BLaER1 treated with 17β-estradiol and CSF1 and Interleukin-3, amounts not matched to agents 10 nM and 100 nM (cell line): ENCODE data around the gene PGLYRP3.
"Not testable (repeated sequence)": the region's sequence is repeated elsewhere in the genome, so short reads cannot be mapped to it uniquely, and the experiment has no call there.

Experiments
- H3K27ac ChIP-seq, 11 experiments: shearing (Covaris generic); formaldehyde crosslinking; 2 replicates each; pipeline ENCODE4 v1.8.1; 2022
- H3K27me3 ChIP-seq, 11 experiments: shearing (Covaris generic); formaldehyde crosslinking; 2 replicates each; pipeline ENCODE4 v1.8.1; 2022
- H3K36me3 ChIP-seq, 11 experiments: shearing (Covaris generic); formaldehyde crosslinking; 2 replicates each; pipeline ENCODE4 v1.8.1; 2022
- H3K4me1 ChIP-seq, 10 experiments: shearing (Covaris generic); formaldehyde crosslinking; 2 replicates each; pipeline ENCODE4 v1.8.1; 2022
- H3K4me2 ChIP-seq, 11 experiments: shearing (Covaris generic); formaldehyde crosslinking; 2 replicates each; pipeline ENCODE4 v1.8.1; 2022
- H3K4me3 ChIP-seq, 10 experiments: shearing (Covaris generic); formaldehyde crosslinking; 2 replicates each; pipeline ENCODE4 v1.8.1; 2022
- H3K9ac ChIP-seq, 11 experiments: shearing (Covaris generic); formaldehyde crosslinking; 2 replicates each; pipeline ENCODE4 v1.8.1; 2022
- H3K9me3 ChIP-seq, 11 experiments: shearing (Covaris generic); formaldehyde crosslinking; replicated peaks in 1 of 11; 2 replicates each; pipeline ENCODE4 v1.8.1; 2022
- H4K20me1 ChIP-seq, 11 experiments: shearing (Covaris generic); formaldehyde crosslinking; 2 replicates each; pipeline ENCODE4 v1.8.1; 2022
- Cebpa-rat ChIP-seq, 11 experiments: shearing (Covaris generic); IDR thresholded peaks; 2 replicates each; pipeline ENCODE4 v1.8.1; 2022

Gene PGLYRP3

GRCh38 chr1:153340356-153340755, 27.6 kb upstream of the PGLYRP3 start:
- Histone ChIP-seq H3K27me3 (no peaks in the 10 kb centered on the region; a peak in 1 of 22 replicates), H3K9me3 (peaks cover 0 to 25% (median 14%) of the 10 kb centered on the region in 11 experiments; a peak in 9 of 22 replicates), H3K9ac (no peak overlapping the region), H3K4me1 (peaks cover 62 to 80% (median 66%) of the 10 kb centered on the region in 10 experiments), H3K4me2 (peak overlapping the region; percentile 59 to 90 (median 82)), H3K27ac (peak overlapping the region in 3 of 11 experiments; percentile 4 to 48 (median 8); a peak in 2 of 22 replicates), H3K4me3 (peak overlapping the region in 1 of 10 experiments; percentile 8; a peak in 1 of 20 replicates), H3K36me3 (no peaks in the 10 kb centered on the region), H4K20me1 (peaks cover 0 to 4% (median 0%) of the 10 kb centered on the region in 11 experiments; a peak in 2 of 22 replicates)
- TF ChIP-seq Cebpa-rat (IDR thresholded peaks at IDR 0.05): no peak

GRCh38 chr1:153339802-153340201, 27.1 kb upstream of the PGLYRP3 start:
- no peaks in the 10 kb centered on the region for H3K36me3 ChIP-seq
- peak overlapping the region in 3 of 10 experiments; percentile 3 to 17 (median 8); a peak in 1 of 20 replicates for H3K4me3 ChIP-seq
- H3K4me1 ChIP-seq: peaks cover 57 to 74% (median 61%) of the 10 kb centered on the region in 10 experiments
- H3K9me3 ChIP-seq: peaks cover 0 to 25% (median 14%) of the 10 kb centered on the region in 11 experiments; a peak in 9 of 22 replicates
- H3K27me3 ChIP-seq: no peaks in the 10 kb centered on the region; a peak in 1 of 22 replicates
- peak overlapping the region in 3 of 11 experiments; percentile 4 to 48 (median 8); a peak in 2 of 22 replicates for H3K27ac ChIP-seq
- peak overlapping the region in 1 of 11 experiments; percentile 21; a peak in 1 of 22 replicates for H3K9ac ChIP-seq
- H4K20me1 ChIP-seq: no peaks in the 10 kb centered on the region
- peak overlapping the region; percentile 59 to 90 (median 82) for H3K4me2 ChIP-seq
- no peak for TF ChIP-seq Cebpa-rat (IDR thresholded peaks at IDR 0.05)

GRCh38 chr1:153337980-153338853, 25.5 kb upstream of the PGLYRP3 start:
- Histone ChIP-seq H3K9ac (no peak overlapping the region), H3K27me3 (no peaks in the 10 kb centered on the region; a peak in 1 of 22 replicates), H3K4me3 (no peak overlapping the region), H3K27ac (no peak overlapping the region), H4K20me1 (no peaks in the 10 kb centered on the region), H3K36me3 (no peaks in the 10 kb centered on the region), H3K4me1 (peaks cover 41 to 58% (median 45%) of the 10 kb centered on the region in 10 experiments), H3K4me2 (peak overlapping the region; percentile 59 to 90 (median 82)), H3K9me3 (peaks cover 0 to 28% (median 14%) of the 10 kb centered on the region in 11 experiments; a peak in 11 of 22 replicates)
- TF ChIP-seq Cebpa-rat (IDR thresholded peaks at IDR 0.05): no peak

- Histone ChIP-seq H3K9me3 (peaks cover 11 to 41% (median 28%) of the 10 kb centered on the region in 11 experiments), H3K9ac (no peak overlapping the region), H3K27me3 (no peaks in the 10 kb centered on the region), H3K4me3 (no peak overlapping the region), H3K27ac (no peak overlapping the region), H3K4me1 (peaks cover 26 to 43% (median 29%) of the 10 kb centered on the region in 10 experiments), H4K20me1 (no peaks in the 10 kb centered on the region), H3K4me2 (peak overlapping the region in 2 of 11 experiments; percentile 9 to 27; a peak in 1 of 22 replicates), H3K36me3 (no peaks in the 10 kb centered on the region)
- no peak for TF ChIP-seq Cebpa-rat (IDR thresholded peaks at IDR 0.05)
Measured at GRCh38 chr1:153336650-153337049, 23.9 kb upstream of the PGLYRP3 start.

- Histone ChIP-seq H3K4me2 (no peak overlapping the region), H3K9me3 (peaks cover 26 to 55% (median 49%) of the 10 kb centered on the region in 11 experiments), H3K27me3 (no peaks in the 10 kb centered on the region), H3K4me1 (peaks cover 19 to 38% (median 24%) of the 10 kb centered on the region in 10 experiments), H3K36me3 (no peaks in the 10 kb centered on the region), H3K27ac (no peak overlapping the region), H3K4me3 (no peak overlapping the region), H3K9ac (no peak overlapping the region), H4K20me1 (no peaks in the 10 kb centered on the region)
- TF ChIP-seq Cebpa-rat (IDR thresholded peaks at IDR 0.05): no peak
Measured at GRCh38 chr1:153333902-153334301, 21.1 kb upstream of the PGLYRP3 start.

GRCh38 chr1:153324912-153325311, 12.2 kb upstream of the PGLYRP3 start:
- Histone ChIP-seq H3K9ac (no peak overlapping the region), H3K4me3 (no peak overlapping the region), H3K27me3 (no peaks in the 10 kb centered on the region), H3K9me3 (peaks cover 48 to 75% (median 64%) of the 10 kb centered on the region in 11 experiments), H4K20me1 (no peaks in the 10 kb centered on the region), H3K27ac (no peak overlapping the region), H3K4me2 (peak overlapping the region in 6 of 11 experiments; percentile 28 to 49 (median 46); a peak in 10 of 22 replicates), H3K36me3 (peaks cover 0 to 5% (median 0%) of the 10 kb centered on the region in 11 experiments; a peak in 2 of 22 replicates), H3K4me1 (peaks cover 5 to 29% (median 15%) of the 10 kb centered on the region in 10 experiments)
- TF ChIP-seq Cebpa-rat (IDR thresholded peaks at IDR 0.05): no peak

- Histone ChIP-seq H3K9ac (no peak overlapping the region), H3K4me3 (no peak overlapping the region), H3K4me2 (no peak overlapping the region), H4K20me1 (no peaks in the 10 kb centered on the region), H3K27ac (no peak overlapping the region), H3K9me3 (peaks cover 39 to 64% (median 52%) of the 10 kb centered on the region in 11 experiments), H3K4me1 (peaks cover 0 to 22% (median 10%) of the 10 kb centered on the region in 10 experiments; a peak in 10 of 20 replicates), H3K36me3 (peaks cover 0 to 5% (median 0%) of the 10 kb centered on the region in 11 experiments; a peak in 2 of 22 replicates), H3K27me3 (no peaks in the 10 kb centered on the region)
- TF ChIP-seq Cebpa-rat (IDR thresholded peaks at IDR 0.05): no peak
Measured at GRCh38 chr1:153322568-153322967, 9.8 kb upstream of the PGLYRP3 start.

GRCh38 chr1:153318145-153318544, 5.4 kb upstream of the PGLYRP3 start:
- H3K27ac ChIP-seq, H3K4me1 ChIP-seq, H3K27me3 ChIP-seq, H3K4me2 ChIP-seq, H3K9ac ChIP-seq, H3K36me3 ChIP-seq, H3K4me3 ChIP-seq, H4K20me1 ChIP-seq: not testable (repeated sequence)
- H3K9me3 ChIP-seq: peaks cover 22 to 45% (median 37%) of the 10 kb centered on the region in 11 experiments

GRCh38 chr1:153316013-153316412, 3.3 kb upstream of the PGLYRP3 start:
- not testable (repeated sequence) for H3K4me2 ChIP-seq, H3K27me3 ChIP-seq, H3K36me3 ChIP-seq, H3K27ac ChIP-seq, H3K9ac ChIP-seq, H3K4me1 ChIP-seq, H3K4me3 ChIP-seq, H4K20me1 ChIP-seq
- peaks cover 2 to 24% (median 17%) of the 10 kb centered on the region in 11 experiments; a peak in 21 of 22 replicates for H3K9me3 ChIP-seq

GRCh38 chr1:153314388-153314787, 1.6 kb upstream of the PGLYRP3 start:
- not testable (repeated sequence) for H3K4me3 ChIP-seq, H3K9ac ChIP-seq, H3K9me3 ChIP-seq, H3K27me3 ChIP-seq, H3K4me2 ChIP-seq, H3K36me3 ChIP-seq, H4K20me1 ChIP-seq, H3K27ac ChIP-seq
- peaks cover 8 to 16% (median 13%) of the 10 kb centered on the region in 10 experiments; a peak in 18 of 20 replicates for H3K4me1 ChIP-seq
